HepG2 (cell line): ENCODE data around the gene SIGLEC14. TPM values are rescaled to one million over a fixed set of nuclear protein-coding genes. Genes with fewer than 3 reads are reported as not detected.
A peak's percentile ranks its signal among the peaks of the same experiment; 100 is the strongest.

Experiments used
- ATAC-seq: fragments of 200-7000 bp; cut with Tn5 transposase; 3 replicates; pipeline ENCODE4 v1.9.1; 2020; ENCODE audit warnings: mild to moderate bottlenecking, moderate library complexity
- BruUV-seq: library from RNA; stranded (reverse); fragments of 400-500 nt; replicated peaks from 2 replicates; lab custom pipeline; 2021; lab: Mats Ljungman, UMichigan
- CTCF ChIA-PET: fragments of 300-600 bp; formaldehyde crosslinking; extraction: SDS; loops from one replicate; lab custom pipeline; 2021; ENCODE audit warnings: low total read pairs, inconsistent platforms, low intra/inter-chr PET ratio; lab: Yijun Ruan, JAX
- POLR2A ChIA-PET: fragments of 350-600 bp; sonication (Branson Sonifier 250); formaldehyde crosslinking; loops from one replicate; lab custom pipeline; 2020; ENCODE audit warnings: antibody characterized with exemption, inconsistent platforms; lab: Yijun Ruan, JAX
- DNase-seq: peaks from one replicate; pipeline ENCODE4 v3.0.0-alpha.2; 2015; ENCODE audit warnings: low spot score
- FAIRE-seq: peaks from 3 replicates; lab custom pipeline; 2011; peaks lifted over from hg19 to GRCh38; lab: Jason Lieb, UNC
- H2AFZ ChIP-seq: one replicate; pipeline ENCODE4 v1.6.1; 2011; ENCODE audit warnings: low read length, inconsistent platforms
- H3K27ac ChIP-seq: fragments of 300-600 bp; 3 replicates; pipeline ENCODE4 v1.8.0; 2011; ENCODE audit warnings: mixed run types, mild to moderate bottlenecking, mixed read lengths, low read length, inconsistent platforms; ENCODE audit not compliant: insufficient read depth; ENCODE audit errors: extremely low read length
- H3K27me3 ChIP-seq, 2 experiments: fragments of 200-600 bp in 1 of 2; 2 replicates in 1 of 2; 3 replicates in 1 of 2; pipeline versions ENCODE4 v1.6.0 to v1.8.0; 2011; ENCODE audit warnings: low read length in 2 of 2, mild to moderate bottlenecking in 2 of 2, moderate library complexity in 2 of 2, inconsistent platforms in 1 of 2; ENCODE audit not compliant: insufficient read depth in 2 of 2, control insufficient read depth in 1 of 2
- H3K36me3 ChIP-seq, 2 experiments: fragments of 200-600 bp in 1 of 2; replicated peaks in 1 of 2; 2 replicates in 1 of 2; 3 replicates in 1 of 2; pipeline versions ENCODE4 v1.5.1 to v1.8.0; 2011; ENCODE audit warnings: low read length in 2 of 2, inconsistent platforms in 1 of 2; ENCODE audit not compliant: insufficient read depth in 2 of 2, control insufficient read depth in 1 of 2
- H3K4me1 ChIP-seq: 2 replicates; pipeline ENCODE4 v1.5.1; 2012; ENCODE audit warnings: low read length, inconsistent platforms; ENCODE audit not compliant: insufficient read depth
- H3K4me2 ChIP-seq: 2 replicates; pipeline ENCODE4 v1.6.0; 2011; ENCODE audit warnings: low read depth, low read length, inconsistent platforms
- H3K4me3 ChIP-seq, 3 experiments: fragments of 200-600 bp in 1 of 3; sonication (generic), shearing (Covaris generic) in 1 of 3; replicated peaks in 1 of 3; 2 replicates each; pipeline ENCODE4 v1.5.1; 2011 to 2016; ENCODE audit warnings: low read length in 3 of 3, inconsistent platforms in 2 of 3, low read depth in 2 of 3, mild to moderate bottlenecking in 2 of 3, control low read depth in 1 of 3, mixed read lengths in 1 of 3; ENCODE audit not compliant: insufficient read depth in 1 of 3
- H3K79me2 ChIP-seq: one replicate; pipeline ENCODE4 v1.6.1; 2011; ENCODE audit warnings: low read length, inconsistent platforms; ENCODE audit not compliant: insufficient read depth
- H3K9ac ChIP-seq: 2 replicates; pipeline ENCODE4 v1.6.0; 2011; ENCODE audit warnings: mild to moderate bottlenecking, low read depth, low read length, inconsistent platforms; ENCODE audit not compliant: insufficient read depth
- H3K9me3 ChIP-seq: 2 replicates; pipeline ENCODE4 v1.5.1; 2012; ENCODE audit warnings: mild to moderate bottlenecking, low read length
- H4K20me1 ChIP-seq: 2 replicates; pipeline ENCODE4 v1.6.0; 2011; ENCODE audit warnings: inconsistent platforms, mild to moderate bottlenecking, low read length, moderate library complexity; ENCODE audit not compliant: insufficient read depth
- CREBL2 ChIP-seq: sonication (generic); formaldehyde crosslinking; IDR thresholded peaks from 2 replicates; pipeline ENCODE4 v1.8.1; 2023; ENCODE audit warnings: missing genetic modification reagents, mild to moderate bottlenecking, borderline replicate concordance
- HDAC6 ChIP-seq: fragments of 200-600 bp; sonication (generic); IDR thresholded peaks from 2 replicates; pipeline ENCODE4 v1.7.0; 2017; ENCODE audit warnings: mild to moderate bottlenecking, antibody characterized with exemption, low read length, low read depth
- ZFP91 ChIP-seq: sonication (generic); formaldehyde crosslinking; IDR thresholded peaks from 2 replicates; pipeline ENCODE4 v1.9.0; 2022; ENCODE audit warnings: missing genetic modification reagents, mild to moderate bottlenecking, borderline replicate concordance
- ZNF253 ChIP-seq: sonication (generic); formaldehyde crosslinking; IDR thresholded peaks from 2 replicates; pipeline ENCODE4 v1.8.0; 2022; ENCODE audit warnings: mild to moderate bottlenecking, missing genetic modification reagents, borderline replicate concordance
- ZNF256 ChIP-seq: sonication (generic); formaldehyde crosslinking; conservative IDR thresholded peaks from 2 replicates; pipeline ENCODE4 v1.4.0; 2020; ENCODE audit warnings: missing genetic modification reagents
- ZNF512 ChIP-seq: sonication (generic); formaldehyde crosslinking; IDR thresholded peaks from 2 replicates; pipeline ENCODE4 v1.4.0; 2020; ENCODE audit warnings: mild to moderate bottlenecking, missing genetic modification reagents
- ZNF687 ChIP-seq: sonication (generic); formaldehyde crosslinking; IDR thresholded peaks from 2 replicates; pipeline ENCODE4 v1.5.1; 2020; ENCODE audit warnings: mild to moderate bottlenecking, missing genetic modification reagents, moderate library complexity
- ZNF770 ChIP-seq: sonication (generic); formaldehyde crosslinking; IDR thresholded peaks from 2 replicates; pipeline ENCODE4 v1.5.0; 2020; ENCODE audit warnings: mild to moderate bottlenecking, missing genetic modification reagents
- WGBS: methylation state at CpG from one replicate; pipeline ENCODE4 v1.1.6; 2017; ENCODE audit warnings: low lambda C conversion rate; 5-methylcytosine and 5-hydroxymethylcytosine counted together
- in situ Hi-C: cut with HindIII; loops from 2 replicates; pipeline ENCODE4 v1.10.0; 2017; ENCODE audit warnings: low pct_unique_long_range_greater_than_20kb; ENCODE audit not compliant: extremely low pct_ligation_motif_present
- intact Hi-C: fragments of 100-400 bp; cut with micrococcal nuclease; formaldehyde crosslinking; loops from one replicate; pipeline ENCODE4 v1.10.0; 2022; ENCODE audit not compliant: unreplicated experiment
- polyA plus RNA-seq, 8 experiments: library from polyadenylated mRNA; depleted of rRNA in 3 of 8; stranded (reverse) in 7 of 8; unstranded in 1 of 8; fragments of >200 nt; fragmentation: Illumina TruSeq in 4 of 8; extraction: Trizol in 4 of 8; gene quantifications; 2 replicates each; pipeline versions ENCODE4 v1.2.1 to v1.2.3, GENCODE V29; 2011 to 2016; ENCODE audit warnings: low read depth in 4 of 8, missing spikeins in 1 of 8, mixed read lengths in 1 of 8; ENCODE audit not compliant: insufficient read depth in 1 of 8
- total RNA-seq, 5 experiments: library from RNA; depleted of rRNA; stranded (reverse); fragments of >200 nt; fragmentation: Illumina TruSeq; extraction: Trizol; gene quantifications; 2 replicates each; pipeline ENCODE4 v1.2.3, GENCODE V29; 2016; ENCODE audit warnings: low read depth in 1 of 5

The SIGLEC14 gene
- total and polyA plus RNA-seq, 2 of the 13 experiments (the other 11 are each of a cell fraction or from before 2014, with no cell fraction given): 0.05 to 0.09 TPM

- peak overlapping the region; percentile 78 for H3K4me2 ChIP-seq
- ChIA-PET POLR2A (interaction anchor here (1.8 kb wide), 1 partner anchor 16 kb away, joined by 9 read pairs; no protein-coding TSS in a partner anchor), CTCF (no interaction called here)
- no peak overlapping the region for H2AFZ ChIP-seq
- peaks cover 23% of the 10 kb centered on the region for H3K4me1 ChIP-seq
- peak overlapping the region; percentile 39; the same call in 1 of the 2 replicates for H3K9ac ChIP-seq
- no peaks in the 10 kb centered on the region; a peak in 1 of 5 replicates for H3K27me3 ChIP-seq
- no peaks in the 10 kb centered on the region for H3K36me3 ChIP-seq
- peaks cover 11% of the 10 kb centered on the region; the same call in 1 of the 2 replicates for H3K9me3 ChIP-seq
- DNase-seq (no peak), FAIRE-seq (no peak), ATAC-seq (peak; percentile 65)
- 7% methylated on average over 16 of the region's 22 CpGs for WGBS
- H3K79me2 ChIP-seq: no peaks in the 10 kb centered on the region
- in situ Hi-C loops: no loop called here
- H4K20me1 ChIP-seq: peaks cover 6% of the 10 kb centered on the region; the same call in 1 of the 2 replicates
- intact Hi-C loops: no loop called here
- BruUV-seq: no TSS peak
- peak overlapping the region; percentile 50 to 75 (median 74) for H3K4me3 ChIP-seq
- peak overlapping the region; percentile 41 for H3K27ac ChIP-seq
- TF ChIP-seq CREBL2: no peak
- TF ChIP-seq ZNF770 (CRISPR knock-in tag): peak; percentile 53; the same call in 1 of the 2 replicates
- no peak for TF ChIP-seq ZNF256 (CRISPR knock-in tag)
- TF ChIP-seq ZNF253 (CRISPR knock-in tag): no peak
- TF ChIP-seq ZNF687 (CRISPR knock-in tag): peak; percentile 45
- TF ChIP-seq ZFP91 (CRISPR knock-in tag): 0 out of 2 replicates have a peak, but pooled peaks have one; percentile 26
- no peak for TF ChIP-seq ZNF512
- TF ChIP-seq HDAC6: no peak
Measured at GRCh38 chr19:51687791-51688670, 41.4 kb upstream of the SIGLEC14 start.
